Colonic mucosa (tissue), 4 donors: ENCODE results near the gene MREG. TPM values are rescaled to one million over a fixed set of nuclear protein-coding genes. Genes with fewer than 3 reads are reported as not detected.
A peak's percentile ranks its signal among the peaks of the same experiment; 100 is the strongest.

Experiments used
- DNase-seq: peaks from one replicate; pipeline ENCODE4 v3.0.0-alpha.2; 2020
- H3K27ac ChIP-seq: fragments of 200-600 bp; one replicate; pipeline ENCODE4 v1.8.0; 2021
- H3K27me3 ChIP-seq: fragments of 200-600 bp; one replicate; pipeline ENCODE4 v1.8.0; 2021
- H3K36me3 ChIP-seq: fragments of 200-600 bp; one replicate; pipeline ENCODE4 v1.8.0; 2021
- H3K4me1 ChIP-seq: fragments of 200-600 bp; one replicate; pipeline ENCODE4 v1.8.0; 2021; ENCODE audit warnings: mild to moderate bottlenecking
- H3K4me3 ChIP-seq: fragments of 200-600 bp; one replicate; pipeline ENCODE4 v1.8.0; 2021
- H3K9ac ChIP-seq, 2 donors: one replicate each; pipeline ENCODE4 v1.7.0; 2013; ENCODE audit warnings: control low read depth in 2 of 2, low read depth in 2 of 2, low read length in 2 of 2
- H3K9me3 ChIP-seq: fragments of 200-600 bp; one replicate; pipeline ENCODE4 v1.8.0; 2021
- CTCF ChIP-seq: fragments of 200-600 bp; IDR thresholded peaks from one replicate; pipeline ENCODE4 v1.8.0; 2022; ENCODE audit warnings: antibody characterized with exemption, mild to moderate bottlenecking
- intact Hi-C: fragments of 100-400 bp; cut with DNase I; formaldehyde crosslinking; loops from one replicate; pipeline ENCODE4 v1.14.1; 2022
- total RNA-seq, 2 donors: library from RNA; stranded (reverse); fragmentation: NEBNext Ultra II Directional in 1 of 2; extraction: Animal tissue kit (Norgen Biotek cat#: 25700) in 1 of 2; gene quantifications; one replicate each; pipeline ENCODE4 v1.2.1, GENCODE V29; 2021
- donor health status: healthy.
- donor health status: DM: no; HTN: no; CAD: no.
- donor health status: DM: no; HTN: no; CAD: no.

Gene MREG
- total RNA-seq, 2 donors from 2014 or later: 8.5 to 9.4 TPM

GRCh38 chr2:216031960-216032689 is 18.8 kb upstream of the MREG start:
- no peak overlapping the region for H3K9ac ChIP-seq
- no peaks in the 10 kb centered on the region for H3K36me3 ChIP-seq
- no peaks in the 10 kb centered on the region for H3K27me3 ChIP-seq
- H3K9me3 ChIP-seq: no peaks in the 10 kb centered on the region
- intact Hi-C loops: loop anchor here (5.0 kb wide), 1 partner anchor 80 kb away; no protein-coding TSS in a partner anchor
- no peaks in the 10 kb centered on the region for H3K4me1 ChIP-seq
- DNase-seq: no peak
- H3K4me3 ChIP-seq: no peak overlapping the region
- no peak overlapping the region for H3K27ac ChIP-seq
- no peak for TF ChIP-seq CTCF

GRCh38 chr2:216030216-216030615 is 16.9 kb upstream of the MREG start:
- intact Hi-C loops: loop anchor here (5.0 kb wide), 1 partner anchor 82 kb away; no protein-coding TSS in a partner anchor
- H3K9ac ChIP-seq: no peak overlapping the region
- H3K9me3 ChIP-seq: no peaks in the 10 kb centered on the region
- no peak for DNase-seq
- no peaks in the 10 kb centered on the region for H3K27me3 ChIP-seq
- H3K4me1 ChIP-seq: no peaks in the 10 kb centered on the region
- H3K36me3 ChIP-seq: no peaks in the 10 kb centered on the region
- no peak overlapping the region for H3K4me3 ChIP-seq
- no peak overlapping the region for H3K27ac ChIP-seq
- no peak for TF ChIP-seq CTCF

GRCh38 chr2:216029416-216030129 is 16.2 kb upstream of the MREG start:
- Histone ChIP-seq H3K4me1 (no peaks in the 10 kb centered on the region), H3K9ac (no peak overlapping the region), H3K9me3 (no peaks in the 10 kb centered on the region), H3K4me3 (no peak overlapping the region), H3K36me3 (no peaks in the 10 kb centered on the region), H3K27me3 (no peaks in the 10 kb centered on the region), H3K27ac (no peak overlapping the region)
- intact Hi-C loops: loop anchor here (5.0 kb wide), 1 partner anchor 83 kb away; no protein-coding TSS in a partner anchor
- DNase-seq: no peak
- no peak for TF ChIP-seq CTCF

GRCh38 chr2:216024779-216025336 is 11.5 kb upstream of the MREG start:
- no peak for DNase-seq
- Histone ChIP-seq H3K4me1 (no peaks in the 10 kb centered on the region), H3K4me3 (no peak overlapping the region), H3K9me3 (no peaks in the 10 kb centered on the region), H3K36me3 (no peaks in the 10 kb centered on the region), H3K27me3 (no peaks in the 10 kb centered on the region), H3K9ac (no peak overlapping the region), H3K27ac (no peak overlapping the region)
- intact Hi-C loops: loop anchor here (5.0 kb wide), 1 partner anchor 73 kb away; no protein-coding TSS in a partner anchor
- TF ChIP-seq CTCF: no peak

GRCh38 chr2:216023055-216023648 is 9.8 kb upstream of the MREG start:
- Histone ChIP-seq H3K4me3 (no peak overlapping the region), H3K4me1 (no peaks in the 10 kb centered on the region), H3K27me3 (no peaks in the 10 kb centered on the region), H3K9me3 (no peaks in the 10 kb centered on the region), H3K36me3 (no peaks in the 10 kb centered on the region), H3K27ac (no peak overlapping the region), H3K9ac (no peak overlapping the region)
- peak; percentile 58 for DNase-seq
- peak; percentile 46 for TF ChIP-seq CTCF
- intact Hi-C loops: loop anchor here (5.0 kb wide), 1 partner anchor 71 kb away; no protein-coding TSS in a partner anchor
